TTC549 (cell line): ENCODE data around the gene OR7G1.
"Not testable (repeated sequence)": the region's sequence is repeated elsewhere in the genome, so short reads cannot be mapped to it uniquely, and the experiment has no call there.

Experiments used
- FAIRE-seq: peaks from 2 replicates; lab custom pipeline; 2012; peaks lifted over from hg19 to GRCh38; lab: Jason Lieb, UNC

The OR7G1 gene

GRCh38 chr19:9076901-9077300, 38.7 kb downstream of the OR7G1 start:
- no peak for FAIRE-seq

GRCh38 chr19:9075064-9075949, 40.3 kb downstream of the OR7G1 start:
- FAIRE-seq = no peak

DNA sequence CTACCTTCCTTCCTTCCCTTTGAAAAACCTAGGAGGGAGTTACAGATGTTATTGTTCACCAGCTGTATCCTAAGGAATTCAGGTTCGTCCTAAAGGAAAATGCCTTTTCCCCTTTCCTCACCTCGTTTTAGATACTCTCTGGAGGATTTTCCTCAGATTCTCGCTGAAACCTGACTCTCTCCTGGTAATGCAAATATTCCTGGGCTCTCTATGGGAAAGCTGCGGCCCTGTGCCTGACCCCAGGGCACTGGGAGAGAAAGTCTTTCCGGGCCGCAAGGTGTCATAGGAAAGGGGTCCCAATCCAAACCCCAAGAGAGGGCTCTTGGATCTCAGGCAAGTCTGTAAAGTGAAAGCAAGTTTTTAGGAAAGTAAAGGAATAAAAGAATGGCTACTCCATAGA, 41.8 kb downstream of the OR7G1 start:
- no peak for FAIRE-seq

- not testable (repeated sequence) for FAIRE-seq
Measured at GRCh38 chr19:9071720-9072119, 43.8 kb downstream of the OR7G1 start.

DNA sequence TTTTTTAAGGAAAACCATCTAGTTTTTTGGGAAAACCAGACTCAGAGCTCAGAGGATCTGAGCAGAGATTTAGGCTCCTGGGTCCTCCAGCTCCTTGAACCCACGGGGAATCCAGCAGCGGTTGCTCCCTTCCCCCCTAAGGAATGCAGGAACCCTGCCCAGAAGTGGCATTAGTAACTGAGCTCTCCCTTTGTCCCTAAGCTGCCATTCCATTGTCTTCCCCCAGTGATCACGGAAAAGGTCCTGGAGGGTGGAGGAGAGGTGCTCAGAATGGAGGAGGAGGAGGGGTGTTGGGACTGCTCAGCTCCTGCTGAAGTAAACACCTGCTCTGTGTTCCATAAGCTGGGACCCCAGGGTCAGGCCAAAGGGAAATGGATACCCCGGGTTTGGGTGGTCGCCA, 45.5 kb downstream of the OR7G1 start:
- FAIRE-seq = no peak

- no peak for FAIRE-seq
Measured at GRCh38 chr19:9065457-9066014, 50.0 kb downstream of the OR7G1 start.
